NCI-H510A (cell line): Measurements from ENCODE around the gene ARHGAP26.
A peak's percentile ranks its signal among the peaks of the same experiment; 100 is the strongest.

Experiments used
- DNase-seq: peaks from one replicate; lab custom pipeline; 2025; lab: John Stamatoyannopoulos, UW

Gene ARHGAP26

GRCh38 chr5:142849466-142849865 is 79.3 kb downstream of the ARHGAP26 start:
- DNase-seq = no peak

- no peak for DNase-seq
Measured at GRCh38 chr5:142849880-142850279, 79.7 kb downstream of the ARHGAP26 start.

GRCh38 chr5:142851731-142852130 is 81.6 kb downstream of the ARHGAP26 start:
- DNase-seq = no peak

GRCh38 chr5:142852416-142853198 is 82.4 kb downstream of the ARHGAP26 start:
- DNase-seq = no peak

- no peak for DNase-seq
Measured at GRCh38 chr5:142853682-142854081, 83.5 kb downstream of the ARHGAP26 start.

- DNase-seq = no peak
Measured at GRCh38 chr5:142856269-142856782, 86.1 kb downstream of the ARHGAP26 start.

- no peak for DNase-seq
Measured at GRCh38 chr5:142857405-142857804, 87.2 kb downstream of the ARHGAP26 start.

GRCh38 chr5:142859037-142859436 is 88.9 kb downstream of the ARHGAP26 start:
- no peak for DNase-seq

GRCh38 chr5:142860270-142860669 is 90.1 kb downstream of the ARHGAP26 start:
- DNase-seq = no peak

- DNase-seq = no peak
Measured at GRCh38 chr5:142861011-142861410, 90.8 kb downstream of the ARHGAP26 start.

- no peak for DNase-seq
Measured at GRCh38 chr5:142862594-142862993, 92.4 kb downstream of the ARHGAP26 start.

GRCh38 chr5:142863856-142864255 is 93.7 kb downstream of the ARHGAP26 start:
- DNase-seq = no peak

GRCh38 chr5:142864290-142865260 is 94.4 kb downstream of the ARHGAP26 start:
- no peak for DNase-seq

- no peak for DNase-seq
Measured at GRCh38 chr5:142865631-142866030, 95.5 kb downstream of the ARHGAP26 start.

GRCh38 chr5:142866563-142867275 is 96.5 kb downstream of the ARHGAP26 start:
- peak; percentile 17 for DNase-seq

GRCh38 chr5:142869886-142870285 is 99.7 kb downstream of the ARHGAP26 start:
- no peak for DNase-seq

GRCh38 chr5:142870532-142871362 is 100.6 kb downstream of the ARHGAP26 start:
- DNase-seq = no peak

GRCh38 chr5:142871363-142872193 is 101.4 kb downstream of the ARHGAP26 start:
- no peak for DNase-seq

- DNase-seq = no peak
Measured at GRCh38 chr5:142872217-142872616, 102.0 kb downstream of the ARHGAP26 start.

GRCh38 chr5:142872795-142873194 is 102.6 kb downstream of the ARHGAP26 start:
- no peak for DNase-seq
